Esophagus squamous epithelium (tissue), 4 donors: ENCODE results near the gene TNRC6B.

Source experiments
- POLR2A ChIP-seq, 4 donors: fragments of 450-650 bp; IDR thresholded peaks; one replicate each; pipeline ENCODE4 v1.6.1; 2017; ENCODE audit warnings: antibody characterized with exemption in 4 of 4, mild to moderate bottlenecking in 4 of 4, moderate library complexity in 3 of 4
- TF ChIP-seq, protein P1 (sequence below), 6 experiments: fragments of 450-650 bp in 4 of 6; fragments of 200-600 bp in 2 of 6; sonication (generic) in 2 of 6; IDR thresholded peaks; one replicate each; pipeline ENCODE4 v1.5.1; 2016 to 2019; ENCODE audit warnings: antibody characterized with exemption in 6 of 6, mild to moderate bottlenecking in 4 of 6, moderate library complexity in 4 of 6

DNA sequence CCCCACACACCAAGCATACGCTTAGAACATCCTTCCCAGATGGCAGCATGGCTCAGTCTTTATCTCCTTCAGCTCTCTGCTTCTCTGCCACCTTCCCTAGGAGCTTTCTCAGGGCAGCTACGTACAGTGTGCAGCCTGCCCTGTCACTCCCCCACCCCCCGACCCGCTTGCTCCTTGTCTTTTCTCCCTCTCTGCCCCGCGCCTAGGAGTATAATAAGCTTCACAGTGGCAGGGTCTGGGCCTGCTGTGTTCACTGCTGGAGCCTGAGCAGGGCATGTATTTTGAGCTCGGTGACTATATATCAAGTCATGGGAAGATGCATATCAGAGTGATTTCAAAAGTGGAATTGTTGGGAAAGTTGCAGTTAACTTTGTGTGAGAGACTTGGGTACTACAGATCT lies 112.8 kb downstream of the TNRC6B start:
- TF ChIP-seq, protein P1, sequence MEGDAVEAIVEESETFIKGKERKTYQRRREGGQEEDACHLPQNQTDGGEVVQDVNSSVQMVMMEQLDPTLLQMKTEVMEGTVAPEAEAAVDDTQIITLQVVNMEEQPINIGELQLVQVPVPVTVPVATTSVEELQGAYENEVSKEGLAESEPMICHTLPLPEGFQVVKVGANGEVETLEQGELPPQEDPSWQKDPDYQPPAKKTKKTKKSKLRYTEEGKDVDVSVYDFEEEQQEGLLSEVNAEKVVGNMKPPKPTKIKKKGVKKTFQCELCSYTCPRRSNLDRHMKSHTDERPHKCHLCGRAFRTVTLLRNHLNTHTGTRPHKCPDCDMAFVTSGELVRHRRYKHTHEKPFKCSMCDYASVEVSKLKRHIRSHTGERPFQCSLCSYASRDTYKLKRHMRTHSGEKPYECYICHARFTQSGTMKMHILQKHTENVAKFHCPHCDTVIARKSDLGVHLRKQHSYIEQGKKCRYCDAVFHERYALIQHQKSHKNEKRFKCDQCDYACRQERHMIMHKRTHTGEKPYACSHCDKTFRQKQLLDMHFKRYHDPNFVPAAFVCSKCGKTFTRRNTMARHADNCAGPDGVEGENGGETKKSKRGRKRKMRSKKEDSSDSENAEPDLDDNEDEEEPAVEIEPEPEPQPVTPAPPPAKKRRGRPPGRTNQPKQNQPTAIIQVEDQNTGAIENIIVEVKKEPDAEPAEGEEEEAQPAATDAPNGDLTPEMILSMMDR (IDR thresholded peaks at IDR 0.05): no peak
- no peak for TF ChIP-seq POLR2A (IDR thresholded peaks at IDR 0.05)
